Neutrophil (primary cell): ENCODE measurements around the gene AP2B1.

Source experiments
- H3K27ac ChIP-seq: fragments of 200-600 bp; sonication (generic); 2 replicates; pipeline ENCODE4 v1.5.1; 2016; ENCODE audit warnings: mild to moderate bottlenecking, moderate library complexity
- H3K27me3 ChIP-seq: fragments of 200-600 bp; sonication (generic); 2 replicates; pipeline ENCODE4 v1.6.0; 2016; ENCODE audit warnings: mild to moderate bottlenecking
- H3K36me3 ChIP-seq: fragments of 200-600 bp; sonication (generic); 2 replicates; pipeline ENCODE4 v1.5.1; 2017
- H3K4me1 ChIP-seq, 2 experiments: fragments of 200-600 bp in 1 of 2; sonication (generic) in 1 of 2; 1 replicate in 1 of 2; 2 replicates in 1 of 2; pipeline versions ENCODE4 v1.5.1 to v1.6.1; 2013 to 2016; ENCODE audit warnings: low read depth in 1 of 2, low read length in 1 of 2, mild to moderate bottlenecking in 1 of 2, moderate library complexity in 1 of 2; ENCODE audit not compliant: control insufficient read depth in 1 of 2, insufficient read depth in 1 of 2
- H3K4me3 ChIP-seq, 2 experiments: fragments of 200-600 bp in 1 of 2; sonication (generic) in 1 of 2; 1 replicate in 1 of 2; 2 replicates in 1 of 2; pipeline ENCODE4 v1.5.1; 2013 to 2016; ENCODE audit warnings: low read depth in 1 of 2, low read length in 1 of 2, mild to moderate bottlenecking in 1 of 2, moderate library complexity in 1 of 2
- H3K9me3 ChIP-seq: fragments of 200-600 bp; sonication (generic); 2 replicates; pipeline ENCODE4 v1.5.1; 2016
- TF ChIP-seq, protein P1 (sequence below): fragments of 200-600 bp; sonication (generic); IDR thresholded peaks from 2 replicates; pipeline ENCODE4 v1.5.1; 2016; ENCODE audit warnings: antibody characterized with exemption

Gene AP2B1

GRCh38 chr17:35708149-35708548 is 121.0 kb downstream of the AP2B1 start:
- H3K4me3 ChIP-seq: no peak overlapping the region
- H3K27me3 ChIP-seq: no peaks in the 10 kb centered on the region
- H3K27ac ChIP-seq: no peak overlapping the region
- peaks cover 10 to 11% of the 10 kb centered on the region in 2 experiments for H3K4me1 ChIP-seq
- peaks cover 36% of the 10 kb centered on the region for H3K36me3 ChIP-seq
- H3K9me3 ChIP-seq: no peaks in the 10 kb centered on the region
- TF ChIP-seq, protein P1, sequence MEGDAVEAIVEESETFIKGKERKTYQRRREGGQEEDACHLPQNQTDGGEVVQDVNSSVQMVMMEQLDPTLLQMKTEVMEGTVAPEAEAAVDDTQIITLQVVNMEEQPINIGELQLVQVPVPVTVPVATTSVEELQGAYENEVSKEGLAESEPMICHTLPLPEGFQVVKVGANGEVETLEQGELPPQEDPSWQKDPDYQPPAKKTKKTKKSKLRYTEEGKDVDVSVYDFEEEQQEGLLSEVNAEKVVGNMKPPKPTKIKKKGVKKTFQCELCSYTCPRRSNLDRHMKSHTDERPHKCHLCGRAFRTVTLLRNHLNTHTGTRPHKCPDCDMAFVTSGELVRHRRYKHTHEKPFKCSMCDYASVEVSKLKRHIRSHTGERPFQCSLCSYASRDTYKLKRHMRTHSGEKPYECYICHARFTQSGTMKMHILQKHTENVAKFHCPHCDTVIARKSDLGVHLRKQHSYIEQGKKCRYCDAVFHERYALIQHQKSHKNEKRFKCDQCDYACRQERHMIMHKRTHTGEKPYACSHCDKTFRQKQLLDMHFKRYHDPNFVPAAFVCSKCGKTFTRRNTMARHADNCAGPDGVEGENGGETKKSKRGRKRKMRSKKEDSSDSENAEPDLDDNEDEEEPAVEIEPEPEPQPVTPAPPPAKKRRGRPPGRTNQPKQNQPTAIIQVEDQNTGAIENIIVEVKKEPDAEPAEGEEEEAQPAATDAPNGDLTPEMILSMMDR: no peak

DNA sequence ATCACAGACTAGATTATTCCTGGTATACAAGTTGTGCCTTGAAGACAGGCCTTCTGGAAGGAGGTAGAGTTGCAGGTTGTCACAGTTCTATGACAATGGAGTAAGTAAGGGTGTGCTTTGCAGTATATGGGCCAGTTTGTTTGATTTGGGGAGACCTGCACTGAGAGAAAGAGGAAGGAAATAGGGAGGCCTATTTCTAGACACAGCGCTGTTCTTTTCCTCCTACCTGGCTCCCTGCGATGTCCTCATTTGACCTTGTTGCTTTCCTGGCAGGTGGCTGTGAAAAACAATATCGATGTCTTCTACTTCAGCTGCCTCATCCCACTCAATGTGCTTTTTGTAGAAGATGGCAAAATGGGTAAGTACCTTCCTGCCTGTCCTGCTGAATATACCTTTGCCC is 121.8 kb downstream of the AP2B1 start:
- H3K4me1 ChIP-seq: peaks cover 10 to 11% of the 10 kb centered on the region in 2 experiments
- TF ChIP-seq, protein P1: no peak
- peaks cover 43% of the 10 kb centered on the region for H3K36me3 ChIP-seq
- no peak overlapping the region for H3K4me3 ChIP-seq
- H3K27ac ChIP-seq: no peak overlapping the region
- no peaks in the 10 kb centered on the region for H3K9me3 ChIP-seq
- no peaks in the 10 kb centered on the region for H3K27me3 ChIP-seq

- TF ChIP-seq, protein P1: no peak
- Histone ChIP-seq H3K27me3 (no peaks in the 10 kb centered on the region), H3K27ac (no peak overlapping the region)
Observed at GRCh38 chr17:35709874-35710273, 122.8 kb downstream of the AP2B1 start.

DNA sequence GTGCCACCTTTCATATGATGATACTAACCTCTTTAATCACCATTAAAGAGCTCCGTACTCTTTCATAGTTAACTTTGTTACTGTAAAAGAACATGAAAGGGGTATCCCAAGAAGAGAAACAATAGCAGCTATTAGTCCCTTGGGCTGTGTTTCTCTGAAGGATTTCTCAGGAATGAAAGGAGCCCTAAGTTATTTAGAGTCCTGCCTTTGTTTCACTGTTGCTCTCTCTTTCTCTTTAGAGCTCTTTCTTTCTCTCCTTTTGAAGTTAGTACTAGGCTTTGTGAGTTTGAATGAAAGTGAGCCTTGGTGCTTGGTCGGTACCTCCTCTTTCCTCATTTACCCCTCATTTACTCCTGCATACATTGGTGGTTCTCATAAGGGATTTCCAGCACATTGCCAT is 123.8 kb downstream of the AP2B1 start:
- H3K27me3 ChIP-seq: no peaks in the 10 kb centered on the region
- H3K27ac ChIP-seq: no peak overlapping the region
- TF ChIP-seq, protein P1: no peak
- no peak overlapping the region for H3K4me3 ChIP-seq
- peaks cover 63% of the 10 kb centered on the region for H3K36me3 ChIP-seq
- peaks cover 10 to 11% of the 10 kb centered on the region in 2 experiments for H3K4me1 ChIP-seq
- H3K9me3 ChIP-seq: no peaks in the 10 kb centered on the region

More at GRCh38 chr17:35709874-35710273, 122.8 kb downstream of the AP2B1 start:
- Histone ChIP-seq H3K9me3 (no peaks in the 10 kb centered on the region), H3K36me3 (peaks cover 52% of the 10 kb centered on the region), H3K4me1 (peaks cover 10 to 11% of the 10 kb centered on the region in 2 experiments), H3K4me3 (no peak overlapping the region)

DNA sequence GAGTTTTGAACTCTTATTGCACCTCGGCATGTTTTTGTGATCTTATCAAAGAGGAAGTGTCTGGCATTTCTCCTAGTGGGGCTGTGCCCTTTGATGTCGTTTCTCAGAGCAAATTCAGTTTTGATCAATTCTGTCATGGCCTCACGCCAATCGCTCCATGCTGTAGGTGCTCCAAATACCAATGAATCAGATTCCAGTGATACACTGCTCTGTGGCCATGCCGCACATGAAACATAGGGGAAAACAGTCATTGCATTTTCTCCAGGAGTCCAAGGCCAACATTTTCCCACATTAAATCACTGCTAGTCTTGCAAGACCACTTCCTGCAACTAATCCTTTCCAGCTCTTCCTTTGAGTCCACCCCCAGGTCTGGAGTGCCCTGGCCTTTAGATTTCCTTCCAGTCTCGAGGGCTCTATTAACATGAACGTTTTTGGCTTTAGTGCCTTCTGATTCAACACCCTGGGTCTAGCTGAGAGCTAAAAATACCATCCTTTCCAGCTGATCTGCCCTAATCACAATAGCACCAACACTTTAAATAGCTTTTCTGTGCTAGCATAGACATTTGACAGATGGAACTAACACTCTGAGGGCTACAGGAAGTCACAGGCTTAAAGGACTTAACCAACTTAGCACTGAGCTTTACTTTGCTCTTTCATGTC is 126.1 kb downstream of the AP2B1 start:
- H3K4me3 ChIP-seq: no peak overlapping the region
- peaks cover 10 to 11% of the 10 kb centered on the region in 2 experiments for H3K4me1 ChIP-seq
- no peaks in the 10 kb centered on the region for H3K27me3 ChIP-seq
- no peak overlapping the region for H3K27ac ChIP-seq
- peaks cover 86% of the 10 kb centered on the region for H3K36me3 ChIP-seq
- H3K9me3 ChIP-seq: no peaks in the 10 kb centered on the region
- TF ChIP-seq, protein P1: no peak
